B cell (primary cell): ENCODE measurements around the gene RGL1. TPM values are rescaled to one million over a fixed set of nuclear protein-coding genes. Genes with fewer than 3 reads are reported as not detected.

Experiments
- ATAC-seq: fragments of 200-7000 bp; cut with Tn5 transposase; one replicate; pipeline ENCODE4 v1.10.0; 2021; ENCODE audit warnings: low read depth, mild to moderate bottlenecking, moderate number of reproducible peaks, moderate library complexity
- CTCF ChIA-PET: fragments of 350-600 bp; sonication (Branson Sonifier 250); formaldehyde crosslinking; loops from one replicate; lab custom pipeline; 2021; ENCODE audit warnings: antibody characterized with exemption, inconsistent platforms; lab: Charles Lee
- POLR2A ChIA-PET: fragments of 350-600 bp; sonication (Branson Sonifier 250); formaldehyde crosslinking; loops from one replicate; lab custom pipeline; 2021; ENCODE audit warnings: antibody characterized with exemption; lab: Charles Lee
- DNase-seq: peaks from one replicate; pipeline ENCODE4 v3.0.0; 2013
- H2AFZ ChIP-seq: 2 replicates; pipeline ENCODE4 v1.6.1; 2012; ENCODE audit warnings: mild to moderate bottlenecking, low read depth, low read length; ENCODE audit not compliant: insufficient read depth, poor library complexity, severe bottlenecking
- H3K27ac ChIP-seq, 2 donors: 1 replicate in 1 of 2; 2 replicates in 1 of 2; pipeline ENCODE4 v1.5.1; 2012 to 2013; ENCODE audit warnings: low read length in 2 of 2, mild to moderate bottlenecking in 2 of 2, moderate library complexity in 1 of 2
- H3K27me3 ChIP-seq, 4 experiments: fragments of 200-600 bp in 1 of 4; sonication (generic) in 1 of 4; replicated peaks in 1 of 4; 1 replicate in 2 of 4; 2 replicates in 2 of 4; pipeline versions ENCODE4 v1.6.1 to v1.7.0; 2013 to 2016; ENCODE audit warnings: low read length in 3 of 4, mild to moderate bottlenecking in 2 of 4, mixed read lengths in 1 of 4, moderate library complexity in 1 of 4; ENCODE audit not compliant: insufficient read depth in 4 of 4, control insufficient read depth in 3 of 4; ENCODE audit errors: control extremely low read depth in 1 of 4
- H3K36me3 ChIP-seq, 2 experiments: replicated peaks in 1 of 2; 1 replicate in 1 of 2; 2 replicates in 1 of 2; pipeline versions ENCODE4 v1.6.1 to v1.7.1; 2013; ENCODE audit warnings: low read length in 1 of 2; ENCODE audit not compliant: insufficient read depth in 2 of 2, control insufficient read depth in 1 of 2; ENCODE audit errors: control extremely low read depth in 1 of 2, extremely low read depth in 1 of 2
- H3K4me1 ChIP-seq, 2 donors: fragments of 200-600 bp in 1 of 2; sonication (generic) in 1 of 2; 1 replicate in 1 of 2; 2 replicates in 1 of 2; pipeline versions ENCODE4 v1.5.1 to v1.6.1; 2013 to 2017; ENCODE audit warnings: low read length in 2 of 2; ENCODE audit not compliant: control insufficient read depth in 2 of 2, insufficient read depth in 2 of 2
- H3K4me2 ChIP-seq: replicated peaks from 2 replicates; pipeline ENCODE3; 2012; ENCODE audit warnings: mild to moderate bottlenecking, low read depth, low read length; ENCODE audit not compliant: poor library complexity, severe bottlenecking
- H3K4me3 ChIP-seq, 5 experiments: fragments of 200-600 bp in 1 of 5; sonication (generic) in 1 of 5; 1 replicate in 3 of 5; 2 replicates in 2 of 5; pipeline versions ENCODE4 v1.5.1 to v1.7.0; 2011 to 2016; ENCODE audit warnings: low read length in 4 of 5, mild to moderate bottlenecking in 4 of 5, low read depth in 2 of 5, control low read depth in 1 of 5, moderate library complexity in 1 of 5; ENCODE audit not compliant: insufficient read depth in 1 of 5; ENCODE audit errors: control extremely low read depth in 1 of 5, extremely low read depth in 1 of 5
- H3K79me2 ChIP-seq: fragments of 200-600 bp; sonication (generic); one replicate; pipeline ENCODE4 v1.6.0; 2016; ENCODE audit warnings: low read length; ENCODE audit not compliant: control insufficient read depth, insufficient read depth
- H3K9ac ChIP-seq: fragments of 200-600 bp; sonication (generic); 2 replicates; pipeline ENCODE4 v1.6.1; 2017; ENCODE audit warnings: mild to moderate bottlenecking, low read length, moderate library complexity
- H3K9me3 ChIP-seq, 3 donors: one replicate each; pipeline versions ENCODE4 v1.6.1 to v1.7.1; 2013; ENCODE audit warnings: low read length in 2 of 3; ENCODE audit not compliant: control insufficient read depth in 2 of 3, insufficient read depth in 1 of 3; ENCODE audit errors: control extremely low read depth in 1 of 3
- H4K20me1 ChIP-seq: 2 replicates; pipeline ENCODE4 v1.6.0; 2012; ENCODE audit warnings: mild to moderate bottlenecking, low read length; ENCODE audit not compliant: insufficient read depth, control insufficient read depth, poor library complexity, severe bottlenecking
- H3K27ac Mint-ChIP-seq: one replicate; pipeline ENCODE4 v1.8.0; 2021; ENCODE audit warnings: mixed read lengths
- H3K27me3 Mint-ChIP-seq: one replicate; pipeline ENCODE4 v1.8.0; 2021; ENCODE audit warnings: mixed read lengths
- H3K4me1 Mint-ChIP-seq: one replicate; pipeline ENCODE4 v1.8.0; 2021; ENCODE audit warnings: mixed read lengths
- H3K4me3 Mint-ChIP-seq: one replicate; pipeline ENCODE4 v1.8.0; 2021; ENCODE audit warnings: mixed read lengths
- H3K9me3 Mint-ChIP-seq: one replicate; pipeline ENCODE4 v1.8.0; 2022; ENCODE audit warnings: mixed read lengths; ENCODE audit not compliant: insufficient read depth
- EZH2 ChIP-seq: IDR thresholded peaks from 2 replicates; pipeline ENCODE4 v1.6.1; 2012; ENCODE audit warnings: borderline replicate concordance, low read depth, mild to moderate bottlenecking, moderate library complexity, low read length; ENCODE audit not compliant: insufficient read depth, poor library complexity, severe bottlenecking
- WGBS: methylation state at CpG from one replicate; pipeline ENCODE4 v1.1.5; 2013; ENCODE audit warnings: missing lambda C conversion rate; ENCODE audit not compliant: insufficient coverage; 5-methylcytosine and 5-hydroxymethylcytosine counted together
- intact Hi-C: fragments of 100-400 bp; cut with micrococcal nuclease; formaldehyde crosslinking; loops from one replicate; pipeline ENCODE4 v1.10.0; 2022
- polyA plus RNA-seq: library from polyadenylated mRNA; depleted of rRNA; stranded (reverse); fragments of >200 nt; gene quantifications from 2 replicates; pipeline ENCODE4 v1.2.3, GENCODE V29; 2012
- total RNA-seq, 2 donors: library from RNA; stranded (reverse); fragments of 120-200 nt in 1 of 2; gene quantifications; 1 replicate in 1 of 2; 2 replicates in 1 of 2; pipeline versions ENCODE4 v1.2.3 to v1.2.4, GENCODE V29; 2013 to 2022
- TF ChIP-seq, protein P1 (sequence below): fragments of 200-600 bp; IDR thresholded peaks from one replicate; pipeline ENCODE4 v1.8.0; 2022; ENCODE audit warnings: antibody characterized with exemption, mild to moderate bottlenecking

Gene RGL1
- total and polyA plus RNA-seq, 2 donors (not counting 1 experiment from before 2014, with no cell fraction given): 0.09 to 1.1 TPM

DNA sequence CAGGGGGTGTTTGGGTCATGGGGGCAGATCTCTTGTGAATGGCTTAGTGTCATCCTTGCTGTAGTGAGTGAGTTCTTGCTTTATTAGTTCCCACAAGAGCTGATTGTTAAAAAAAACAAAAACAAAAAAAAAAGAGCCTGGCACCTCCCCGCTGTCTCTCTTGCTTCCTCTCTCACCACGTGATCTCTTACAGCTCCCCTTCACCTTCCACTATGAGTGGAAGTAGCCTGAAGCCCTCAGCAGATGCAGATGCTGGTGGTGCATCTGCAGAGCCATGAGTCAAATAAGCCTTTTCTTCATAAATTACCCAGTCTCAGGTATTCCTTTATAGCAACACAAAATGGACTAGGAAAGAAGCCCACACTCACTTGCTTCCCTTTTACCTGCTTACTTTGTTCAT is 17.2 kb upstream of the RGL1 start:
- no peaks in the 10 kb centered on the region for H3K36me3 ChIP-seq
- H3K27me3 ChIP-seq: no peaks in the 10 kb centered on the region
- no peak overlapping the region for H3K4me3 ChIP-seq
- H2AFZ ChIP-seq: no peak overlapping the region
- peaks cover 27% of the 10 kb centered on the region for H3K27me3 Mint-ChIP-seq
- DNase-seq: no peak
- TF ChIP-seq EZH2: no peak
- TF ChIP-seq, protein P1, sequence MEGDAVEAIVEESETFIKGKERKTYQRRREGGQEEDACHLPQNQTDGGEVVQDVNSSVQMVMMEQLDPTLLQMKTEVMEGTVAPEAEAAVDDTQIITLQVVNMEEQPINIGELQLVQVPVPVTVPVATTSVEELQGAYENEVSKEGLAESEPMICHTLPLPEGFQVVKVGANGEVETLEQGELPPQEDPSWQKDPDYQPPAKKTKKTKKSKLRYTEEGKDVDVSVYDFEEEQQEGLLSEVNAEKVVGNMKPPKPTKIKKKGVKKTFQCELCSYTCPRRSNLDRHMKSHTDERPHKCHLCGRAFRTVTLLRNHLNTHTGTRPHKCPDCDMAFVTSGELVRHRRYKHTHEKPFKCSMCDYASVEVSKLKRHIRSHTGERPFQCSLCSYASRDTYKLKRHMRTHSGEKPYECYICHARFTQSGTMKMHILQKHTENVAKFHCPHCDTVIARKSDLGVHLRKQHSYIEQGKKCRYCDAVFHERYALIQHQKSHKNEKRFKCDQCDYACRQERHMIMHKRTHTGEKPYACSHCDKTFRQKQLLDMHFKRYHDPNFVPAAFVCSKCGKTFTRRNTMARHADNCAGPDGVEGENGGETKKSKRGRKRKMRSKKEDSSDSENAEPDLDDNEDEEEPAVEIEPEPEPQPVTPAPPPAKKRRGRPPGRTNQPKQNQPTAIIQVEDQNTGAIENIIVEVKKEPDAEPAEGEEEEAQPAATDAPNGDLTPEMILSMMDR: no peak
- POLR2A ChIA-PET: no interaction called here
- no peaks in the 10 kb centered on the region for H3K79me2 ChIP-seq
- H3K27ac ChIP-seq: no peak overlapping the region
- WGBS: 87% methylated on average over 2 of the region's 2 CpGs
- no peak overlapping the region for H3K4me3 Mint-ChIP-seq
- no peaks in the 10 kb centered on the region for H3K4me1 ChIP-seq
- H3K9me3 ChIP-seq: no peaks in the 10 kb centered on the region
- H3K9ac ChIP-seq: no peak overlapping the region
- H3K27ac Mint-ChIP-seq: no peak overlapping the region
- H4K20me1 ChIP-seq: no peaks in the 10 kb centered on the region
- no peak overlapping the region for H3K4me2 ChIP-seq
- H3K9me3 Mint-ChIP-seq: no peaks in the 10 kb centered on the region
- no peaks in the 10 kb centered on the region for H3K4me1 Mint-ChIP-seq
- intact Hi-C loops: no loop called here
- no peak for ATAC-seq
- CTCF ChIA-PET: no interaction called here

DNA sequence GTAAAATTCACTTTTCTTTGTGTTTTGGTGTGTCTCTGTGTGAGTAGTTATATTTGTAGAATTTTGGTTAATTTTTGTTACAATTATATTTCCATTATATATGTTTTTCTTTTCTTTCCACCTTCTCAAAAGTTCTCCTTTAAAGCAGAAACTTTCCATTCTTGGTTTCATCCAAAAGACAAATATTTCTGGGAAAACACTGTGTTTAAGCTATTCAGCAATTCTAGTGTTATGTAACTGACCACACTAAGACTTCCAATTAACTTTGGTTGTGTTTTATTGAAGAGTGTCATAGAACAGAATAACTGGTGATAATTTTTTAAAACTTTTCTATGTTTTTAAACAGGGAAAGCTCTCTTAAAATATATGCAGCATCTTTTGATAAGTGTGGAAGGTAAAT is 13.6 kb upstream of the RGL1 start:
- Mint-ChIP-seq H3K27ac (no peak overlapping the region), H3K4me1 (no peaks in the 10 kb centered on the region), H3K27me3 (peaks cover 22% of the 10 kb centered on the region), H3K4me3 (no peak overlapping the region), H3K9me3 (no peaks in the 10 kb centered on the region)
- Histone ChIP-seq H3K4me3 (no peak overlapping the region), H3K27me3 (no peaks in the 10 kb centered on the region), H3K79me2 (no peaks in the 10 kb centered on the region), H3K9ac (no peak overlapping the region), H3K27ac (no peak overlapping the region), H3K9me3 (peaks cover 0 to 2% (median 0%) of the 10 kb centered on the region in 3 donors), H2AFZ (no peak overlapping the region), H4K20me1 (no peaks in the 10 kb centered on the region), H3K4me1 (no peaks in the 10 kb centered on the region), H3K4me2 (no peak overlapping the region), H3K36me3 (no peaks in the 10 kb centered on the region)
- ChIA-PET POLR2A (no interaction called here), CTCF (no interaction called here)
- intact Hi-C loops: no loop called here
- DNase-seq (no peak), ATAC-seq (no peak)
- no peak for TF ChIP-seq EZH2
- TF ChIP-seq, protein P1: no peak
